ENCODE results near the gene SGIP1.

DNA sequence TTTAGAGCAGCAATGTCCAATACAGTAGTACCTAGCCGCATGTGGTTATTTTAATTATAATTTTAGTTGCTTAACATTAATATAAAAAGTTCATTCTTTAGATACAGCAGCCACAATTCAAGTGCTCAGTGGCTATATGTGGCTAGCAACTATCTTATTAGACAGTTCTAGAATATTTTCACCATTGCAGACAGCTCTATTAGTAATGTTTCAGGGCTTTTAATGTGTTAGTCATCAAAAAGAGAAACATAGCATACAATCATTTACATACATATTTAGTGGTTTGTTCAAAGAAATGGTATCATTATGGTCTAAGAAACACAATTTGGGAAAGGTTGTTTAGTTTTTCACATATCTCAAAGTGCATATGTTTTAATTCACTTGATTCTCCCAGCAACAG is 151.7 kb downstream of the SGIP1 start:
- TF ChIP-seq, protein P1, sequence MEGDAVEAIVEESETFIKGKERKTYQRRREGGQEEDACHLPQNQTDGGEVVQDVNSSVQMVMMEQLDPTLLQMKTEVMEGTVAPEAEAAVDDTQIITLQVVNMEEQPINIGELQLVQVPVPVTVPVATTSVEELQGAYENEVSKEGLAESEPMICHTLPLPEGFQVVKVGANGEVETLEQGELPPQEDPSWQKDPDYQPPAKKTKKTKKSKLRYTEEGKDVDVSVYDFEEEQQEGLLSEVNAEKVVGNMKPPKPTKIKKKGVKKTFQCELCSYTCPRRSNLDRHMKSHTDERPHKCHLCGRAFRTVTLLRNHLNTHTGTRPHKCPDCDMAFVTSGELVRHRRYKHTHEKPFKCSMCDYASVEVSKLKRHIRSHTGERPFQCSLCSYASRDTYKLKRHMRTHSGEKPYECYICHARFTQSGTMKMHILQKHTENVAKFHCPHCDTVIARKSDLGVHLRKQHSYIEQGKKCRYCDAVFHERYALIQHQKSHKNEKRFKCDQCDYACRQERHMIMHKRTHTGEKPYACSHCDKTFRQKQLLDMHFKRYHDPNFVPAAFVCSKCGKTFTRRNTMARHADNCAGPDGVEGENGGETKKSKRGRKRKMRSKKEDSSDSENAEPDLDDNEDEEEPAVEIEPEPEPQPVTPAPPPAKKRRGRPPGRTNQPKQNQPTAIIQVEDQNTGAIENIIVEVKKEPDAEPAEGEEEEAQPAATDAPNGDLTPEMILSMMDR (IDR thresholded peaks at IDR 0.05) = no peak
- TF ChIP-seq RAD21 (IDR thresholded peaks at IDR 0.05; ENCODE audit: low read length) (no peak), EP300 (IDR thresholded peaks at IDR 0.05; ENCODE audit: borderline replicate concordance in 1 of 2, low read depth in 1 of 2, low read length in 1 of 2) (no peak), RCOR1 (IDR thresholded peaks at IDR 0.05; ENCODE audit: low read length) (no peak)

Data from SK-N-SH (cell line).